Measurements from ENCODE around the gene TEX44.

The TEX44 gene

GRCh38 chr2:231634951-231635875 lies 42.5 kb downstream of the TEX44 start:
- DNase-seq (ENCODE audit: low spot score) = no peak

GRCh38 chr2:231640241-231640640 lies 47.6 kb downstream of the TEX44 start:
- peak; percentile 56 for DNase-seq (ENCODE audit: low spot score)

DNA sequence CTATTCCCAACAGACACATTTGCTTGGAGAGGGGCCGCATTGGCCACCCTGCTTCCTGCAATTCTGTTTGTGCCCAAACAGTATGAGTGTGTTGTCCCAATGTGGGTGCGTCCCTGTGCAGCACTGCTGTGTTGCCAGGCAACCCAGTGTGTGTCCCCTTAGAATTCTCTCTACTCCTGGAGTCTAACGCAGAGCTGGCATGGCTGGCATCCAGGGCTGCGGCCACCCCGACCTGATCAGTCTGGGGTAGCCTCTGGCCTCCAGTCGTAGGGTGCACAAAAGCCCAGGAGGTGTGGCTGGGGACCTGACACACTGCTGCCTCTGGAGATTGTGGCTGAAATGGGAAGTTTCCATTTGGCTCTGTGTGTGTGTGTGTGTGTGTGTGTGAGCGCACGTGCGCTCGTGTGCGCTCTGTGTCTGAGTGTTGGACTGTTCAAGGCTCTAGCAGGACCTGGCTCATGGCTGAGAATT lies 48.0 kb downstream of the TEX44 start:
- DNase-seq (ENCODE audit: low spot score) = peak; percentile 69

GRCh38 chr2:231642631-231643494 lies 50.2 kb downstream of the TEX44 start:
- DNase-seq (ENCODE audit: low spot score) = peak; percentile 98

GRCh38 chr2:231643495-231643888 lies 50.8 kb downstream of the TEX44 start:
- no peak for DNase-seq (ENCODE audit: low spot score)
